ENCODE measurements around the gene ACTN4. TPM values are rescaled to one million over a fixed set of nuclear protein-coding genes. Genes with fewer than 3 reads are reported as not detected.
"Not testable (repeated sequence)": the region's sequence is repeated elsewhere in the genome, so short reads cannot be mapped to it uniquely, and the experiment has no call there.

Gene ACTN4
- polyA plus RNA-seq, 10 donors: 173 to 278 (median 195) TPM

GRCh38 chr19:38734426-38735256 is 87.2 kb downstream of the ACTN4 start:
- DNase-seq: peak in 1 of 3 donors; percentile 42

GRCh38 chr19:38735257-38735686 is 87.8 kb downstream of the ACTN4 start:
- DNase-seq: peak in 1 of 3 donors; percentile 34

GRCh38 chr19:38736036-38736412 is 88.6 kb downstream of the ACTN4 start:
- DNase-seq: peak in 1 of 3 donors; percentile 56

- DNase-seq: peak in 1 of 3 donors; percentile 21
Observed at GRCh38 chr19:38736413-38737280, 89.2 kb downstream of the ACTN4 start.

GRCh38 chr19:38737281-38737865 is 89.9 kb downstream of the ACTN4 start:
- DNase-seq: peak in 1 of 3 donors; percentile 11

GRCh38 chr19:38737921-38738737 is 90.7 kb downstream of the ACTN4 start:
- peak in 1 of 3 donors; percentile 3 for DNase-seq

- no peak for DNase-seq
Observed at GRCh38 chr19:38739440-38740256, 92.2 kb downstream of the ACTN4 start.

- no peak for DNase-seq
Observed at GRCh38 chr19:38740257-38740592, 92.8 kb downstream of the ACTN4 start.

GRCh38 chr19:38740932-38741331 is 93.5 kb downstream of the ACTN4 start:
- no peak for DNase-seq

GRCh38 chr19:38741670-38742069 is 94.2 kb downstream of the ACTN4 start:
- DNase-seq: no peak

- DNase-seq: no peak
Observed at GRCh38 chr19:38742296-38742695, 94.8 kb downstream of the ACTN4 start.

- DNase-seq: no peak
Observed at GRCh38 chr19:38742906-38743305, 95.5 kb downstream of the ACTN4 start.

- DNase-seq: no peak
Observed at GRCh38 chr19:38743394-38744297, 96.2 kb downstream of the ACTN4 start.

- DNase-seq: no peak
Observed at GRCh38 chr19:38744298-38744681, 96.8 kb downstream of the ACTN4 start, which contains the start of gene CAPN12. CAPN12 (minus strand) TSS chr19:38744474; CDS start chr19:38744165, 309 bp downstream.

GRCh38 chr19:38744874-38745273 is 97.4 kb downstream of the ACTN4 start:
- DNase-seq: no peak

GRCh38 chr19:38745316-38745715 is 97.9 kb downstream of the ACTN4 start:
- no peak for DNase-seq

- not testable (repeated sequence) for DNase-seq
Observed at GRCh38 chr19:38753783-38754182, 106.3 kb downstream of the ACTN4 start.

GRCh38 chr19:38754196-38754595 is 106.7 kb downstream of the ACTN4 start:
- not testable (repeated sequence) for DNase-seq

- no peak for DNase-seq
Observed at GRCh38 chr19:38759590-38760003, 112.1 kb downstream of the ACTN4 start.
